WERI-Rb-1 (cell line): ENCODE data around the gene GPR65.

Experiments used
- DNase-seq: peaks from one replicate; pipeline ENCODE4 v3.0.0-alpha.2; 2020
- H3K27ac ChIP-seq: fragments of 250-450 bp; sonication (Bioruptor Pico); 2 replicates; pipeline ENCODE4 v1.5.1; 2020; ENCODE audit warnings: mild to moderate bottlenecking, moderate library complexity
- H3K27me3 ChIP-seq: fragments of 250-450 bp; sonication (Bioruptor Pico); 2 replicates; pipeline ENCODE4 v1.5.1; 2021; ENCODE audit warnings: mild to moderate bottlenecking, low read depth, moderate library complexity; ENCODE audit not compliant: insufficient read depth, severe bottlenecking
- H3K36me3 ChIP-seq: fragments of 250-450 bp; sonication (Bioruptor Pico); 2 replicates; pipeline ENCODE4 v1.5.1; 2020; ENCODE audit warnings: mild to moderate bottlenecking, moderate library complexity
- H3K4me3 ChIP-seq: 2 replicates; pipeline ENCODE4 v1.5.1; 2011; ENCODE audit warnings: low read depth, mild to moderate bottlenecking, control low read depth, low read length
- H3K9me3 ChIP-seq: fragments of 250-450 bp; sonication (Bioruptor Pico); 2 replicates; pipeline ENCODE4 v1.5.1; 2021; ENCODE audit warnings: mild to moderate bottlenecking, moderate library complexity; ENCODE audit not compliant: severe bottlenecking
- CTCF ChIP-seq: IDR thresholded peaks from 2 replicates; pipeline ENCODE4 v1.5.1; 2011; ENCODE audit warnings: low read depth, mild to moderate bottlenecking, control low read depth, inconsistent platforms, low read length

Gene GPR65

GRCh38 chr14:88025313-88025712, 20.4 kb downstream of the GPR65 start:
- DNase-seq: no peak
- Histone ChIP-seq H3K36me3 (no peaks in the 10 kb centered on the region), H3K4me3 (peak overlapping the region; percentile 32), H3K9me3 (no peaks in the 10 kb centered on the region), H3K27ac (peak overlapping the region; percentile 57), H3K27me3 (no peaks in the 10 kb centered on the region)
- TF ChIP-seq CTCF: no peak

- no peak overlapping the region for H3K4me3 ChIP-seq
- DNase-seq: no peak
Measured at GRCh38 chr14:88026890-88027289, 22.0 kb downstream of the GPR65 start.

DNA sequence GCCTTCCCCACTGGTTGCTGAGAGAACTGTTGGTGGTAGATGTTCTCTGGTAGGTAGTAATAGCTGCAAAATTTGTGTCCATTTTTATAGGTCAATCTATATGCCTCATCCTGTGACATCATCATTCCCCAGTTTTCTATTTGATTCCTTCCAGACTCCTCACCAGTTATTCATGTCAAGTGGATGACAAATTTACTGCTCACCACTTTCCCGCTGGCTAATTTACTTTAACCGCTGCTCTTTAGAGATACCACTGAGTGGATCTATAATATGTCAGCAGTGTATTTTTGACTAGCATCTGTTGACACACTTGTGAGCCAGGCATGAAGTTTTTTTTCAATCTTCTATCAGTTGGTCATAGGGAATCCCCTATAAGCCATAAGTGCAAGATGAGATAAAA, 24.6 kb downstream of the GPR65 start:
- TF ChIP-seq CTCF: no peak
- Histone ChIP-seq H3K27me3 (no peaks in the 10 kb centered on the region), H3K4me3 (no peak overlapping the region), H3K36me3 (no peaks in the 10 kb centered on the region), H3K9me3 (no peaks in the 10 kb centered on the region), H3K27ac (no peak overlapping the region)
- DNase-seq: no peak

More at GRCh38 chr14:88026890-88027289, 22.0 kb downstream of the GPR65 start:
- no peaks in the 10 kb centered on the region for H3K27me3 ChIP-seq
- H3K9me3 ChIP-seq: no peaks in the 10 kb centered on the region
- TF ChIP-seq CTCF: no peak
- H3K36me3 ChIP-seq: no peaks in the 10 kb centered on the region
- no peak overlapping the region for H3K27ac ChIP-seq

DNA sequence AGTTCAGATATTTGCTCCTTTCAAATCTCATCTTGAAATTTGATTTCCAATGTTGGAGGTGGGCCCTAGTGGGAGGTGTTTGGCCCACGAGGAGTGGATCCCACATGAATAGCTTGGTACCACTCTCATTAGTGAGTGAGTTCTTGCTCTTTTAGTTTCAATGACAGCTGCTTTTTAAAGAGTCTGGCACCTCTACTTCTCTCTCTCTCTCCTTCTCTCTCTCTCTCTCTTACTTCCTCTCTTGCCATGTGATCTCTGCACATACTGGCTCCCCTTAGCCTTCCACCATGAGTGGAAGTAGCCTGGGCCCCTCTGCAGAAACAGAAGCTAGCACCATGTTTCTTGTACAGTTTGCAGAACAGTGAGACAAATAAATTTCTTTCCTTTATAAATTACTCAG, 25.1 kb downstream of the GPR65 start:
- no peak for DNase-seq
- no peak for TF ChIP-seq CTCF
- H3K4me3 ChIP-seq: no peak overlapping the region
- no peaks in the 10 kb centered on the region for H3K9me3 ChIP-seq
- H3K36me3 ChIP-seq: no peaks in the 10 kb centered on the region
- no peaks in the 10 kb centered on the region for H3K27me3 ChIP-seq
- H3K27ac ChIP-seq: no peak overlapping the region

DNA sequence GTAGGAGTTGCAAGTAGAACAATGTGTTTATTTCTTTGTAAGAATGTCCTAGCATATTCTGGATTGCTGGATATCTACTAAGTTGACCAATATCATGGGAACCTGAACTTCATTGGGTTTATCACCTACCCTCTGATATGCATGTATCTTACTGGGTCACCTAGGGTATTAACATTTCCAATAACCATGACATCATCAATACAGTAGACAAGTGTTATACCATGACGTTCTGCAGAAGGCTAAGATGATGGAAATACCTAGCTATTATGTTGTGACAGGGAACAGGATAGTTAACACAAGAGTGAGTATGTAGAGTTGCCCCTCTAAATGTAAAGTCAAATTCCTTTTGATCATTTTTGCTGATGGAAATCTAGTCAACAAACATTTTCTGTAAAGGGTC, 26.0 kb downstream of the GPR65 start:
- no peak overlapping the region for H3K4me3 ChIP-seq

More for the DNA sequence above, 26.0 kb downstream of the GPR65 start:
- TF ChIP-seq CTCF: no peak
- DNase-seq: no peak
- Histone ChIP-seq H3K27ac (no peak overlapping the region), H3K9me3 (no peaks in the 10 kb centered on the region), H3K36me3 (no peaks in the 10 kb centered on the region), H3K27me3 (no peaks in the 10 kb centered on the region)
